ENCODE measurements around the gene KNSTRN.

DNA sequence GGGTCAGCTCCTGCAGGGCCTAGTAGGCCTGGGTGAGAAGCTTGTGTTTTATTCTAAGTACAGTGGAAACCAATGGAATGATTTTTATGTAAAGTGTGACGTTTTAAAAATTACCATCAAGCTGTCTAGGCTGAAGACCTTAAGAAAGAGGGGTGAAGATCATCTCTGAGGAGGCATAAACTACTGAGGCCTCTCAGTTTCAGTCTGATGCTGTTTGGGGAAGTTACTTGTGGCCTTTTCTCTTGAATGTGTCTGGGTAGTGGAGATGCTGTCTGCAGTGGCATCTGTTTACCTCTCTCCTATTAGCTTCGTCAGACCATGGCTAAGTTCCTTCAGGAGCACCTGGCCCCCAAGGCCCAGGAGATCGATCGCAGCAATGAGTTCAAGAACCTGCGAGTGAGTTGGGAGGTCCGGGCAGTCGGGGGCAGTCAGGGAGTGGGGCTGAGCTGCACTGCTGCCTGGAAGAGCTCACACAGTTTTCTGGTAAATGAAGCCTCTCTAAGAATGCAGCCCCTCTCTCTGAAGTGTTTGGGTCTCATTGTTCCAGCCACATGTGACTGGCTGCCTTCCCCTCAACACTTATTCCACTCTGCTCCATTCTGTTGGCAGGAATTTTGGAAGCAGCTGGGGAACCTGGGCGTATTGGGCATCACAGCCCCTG, 24.9 kb downstream of the KNSTRN start:
- TF ChIP-seq, protein P1, sequence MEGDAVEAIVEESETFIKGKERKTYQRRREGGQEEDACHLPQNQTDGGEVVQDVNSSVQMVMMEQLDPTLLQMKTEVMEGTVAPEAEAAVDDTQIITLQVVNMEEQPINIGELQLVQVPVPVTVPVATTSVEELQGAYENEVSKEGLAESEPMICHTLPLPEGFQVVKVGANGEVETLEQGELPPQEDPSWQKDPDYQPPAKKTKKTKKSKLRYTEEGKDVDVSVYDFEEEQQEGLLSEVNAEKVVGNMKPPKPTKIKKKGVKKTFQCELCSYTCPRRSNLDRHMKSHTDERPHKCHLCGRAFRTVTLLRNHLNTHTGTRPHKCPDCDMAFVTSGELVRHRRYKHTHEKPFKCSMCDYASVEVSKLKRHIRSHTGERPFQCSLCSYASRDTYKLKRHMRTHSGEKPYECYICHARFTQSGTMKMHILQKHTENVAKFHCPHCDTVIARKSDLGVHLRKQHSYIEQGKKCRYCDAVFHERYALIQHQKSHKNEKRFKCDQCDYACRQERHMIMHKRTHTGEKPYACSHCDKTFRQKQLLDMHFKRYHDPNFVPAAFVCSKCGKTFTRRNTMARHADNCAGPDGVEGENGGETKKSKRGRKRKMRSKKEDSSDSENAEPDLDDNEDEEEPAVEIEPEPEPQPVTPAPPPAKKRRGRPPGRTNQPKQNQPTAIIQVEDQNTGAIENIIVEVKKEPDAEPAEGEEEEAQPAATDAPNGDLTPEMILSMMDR (optimal IDR thresholded peaks at IDR 0.05 in 1 of 3, IDR thresholded peaks at IDR 0.05 in 1 of 3, conservative IDR thresholded peaks at IDR 0.05 in 1 of 3; ENCODE audit: extremely low read depth in 1 of 3, insufficient read depth in 2 of 3, low read length in 3 of 3): no peak
- TF ChIP-seq EZH2 (IDR thresholded peaks at IDR 0.05; ENCODE audit: low read length): no peak

All from keratinocyte (primary cell).